Measurements from ENCODE around the gene ZNF579.

ZNF579 gene

GRCh38 chr19:55611983-55612645 lies 31.5 kb upstream of the ZNF579 start:
- peaks cover 10% of the 10 kb centered on the region; the same call in 1 of the 2 replicates for H3K36me3 ChIP-seq (ENCODE audit: insufficient read depth, low read length)
- H3K4me1 ChIP-seq (ENCODE audit: control insufficient read depth, insufficient read depth, low read length, unreplicated experiment): no peaks in the 10 kb centered on the region
- H2AFZ ChIP-seq (ENCODE audit: low read length, unreplicated experiment): no peak overlapping the region
- no peak overlapping the region for H3K4me3 ChIP-seq (ENCODE audit: low read depth, low read length)
- H3K79me2 ChIP-seq (ENCODE audit: control insufficient read depth, insufficient read depth, low read length, unreplicated experiment): peaks cover 20% of the 10 kb centered on the region
- no peaks in the 10 kb centered on the region for H3K27me3 ChIP-seq (ENCODE audit: insufficient read depth, low read length)
- H3K27ac ChIP-seq (ENCODE audit: low read depth, low read length): no peak overlapping the region

- H3K79me2 ChIP-seq (ENCODE audit: control insufficient read depth, insufficient read depth, low read length, unreplicated experiment): peaks cover 26% of the 10 kb centered on the region
- H3K27ac ChIP-seq (ENCODE audit: low read depth, low read length): no peak overlapping the region
- peaks cover 10% of the 10 kb centered on the region; the same call in 1 of the 2 replicates for H3K36me3 ChIP-seq (ENCODE audit: insufficient read depth, low read length)
- no peak overlapping the region for H2AFZ ChIP-seq (ENCODE audit: low read length, unreplicated experiment)
- H3K4me3 ChIP-seq (ENCODE audit: low read depth, low read length): no peak overlapping the region
- H3K27me3 ChIP-seq (ENCODE audit: insufficient read depth, low read length): no peaks in the 10 kb centered on the region
- peaks cover 6% of the 10 kb centered on the region for H3K4me1 ChIP-seq (ENCODE audit: control insufficient read depth, insufficient read depth, low read length, unreplicated experiment)
These were observed 30.8 kb upstream of the ZNF579 start for GRCh38 chr19:55611300-55611982.

GRCh38 chr19:55609326-55609725 lies 28.7 kb upstream of the ZNF579 start:
- Histone ChIP-seq H3K27me3 (ENCODE audit: insufficient read depth, low read length) (no peaks in the 10 kb centered on the region), H3K4me1 (ENCODE audit: control insufficient read depth, insufficient read depth, low read length, unreplicated experiment) (peaks cover 7% of the 10 kb centered on the region), H2AFZ (ENCODE audit: low read length, unreplicated experiment) (no peak overlapping the region), H3K27ac (ENCODE audit: low read depth, low read length) (no peak overlapping the region), H3K36me3 (ENCODE audit: insufficient read depth, low read length) (peaks cover 10% of the 10 kb centered on the region; the same call in 1 of the 2 replicates), H3K79me2 (ENCODE audit: control insufficient read depth, insufficient read depth, low read length, unreplicated experiment) (peaks cover 27% of the 10 kb centered on the region), H3K4me3 (ENCODE audit: low read depth, low read length) (no peak overlapping the region)

- Histone ChIP-seq H3K4me1 (ENCODE audit: control insufficient read depth, insufficient read depth, low read length, unreplicated experiment) (peaks cover 7% of the 10 kb centered on the region), H3K27ac (ENCODE audit: low read depth, low read length) (no peak overlapping the region), H3K27me3 (ENCODE audit: insufficient read depth, low read length) (no peaks in the 10 kb centered on the region), H3K36me3 (ENCODE audit: insufficient read depth, low read length) (peaks cover 10% of the 10 kb centered on the region; the same call in 1 of the 2 replicates), H2AFZ (ENCODE audit: low read length, unreplicated experiment) (no peak overlapping the region), H3K79me2 (ENCODE audit: control insufficient read depth, insufficient read depth, low read length, unreplicated experiment) (peaks cover 25% of the 10 kb centered on the region), H3K4me3 (ENCODE audit: low read depth, low read length) (peak overlapping the region; percentile 92)
These were observed 26.2 kb upstream of the ZNF579 start for GRCh38 chr19:55606817-55607216.

GRCh38 chr19:55606471-55606787 lies 25.8 kb upstream of the ZNF579 start:
- Histone ChIP-seq H3K27ac (ENCODE audit: low read depth, low read length) (no peak overlapping the region), H2AFZ (ENCODE audit: low read length, unreplicated experiment) (no peak overlapping the region), H3K27me3 (ENCODE audit: insufficient read depth, low read length) (no peaks in the 10 kb centered on the region), H3K4me1 (ENCODE audit: control insufficient read depth, insufficient read depth, low read length, unreplicated experiment) (peaks cover 7% of the 10 kb centered on the region), H3K79me2 (ENCODE audit: control insufficient read depth, insufficient read depth, low read length, unreplicated experiment) (peaks cover 25% of the 10 kb centered on the region), H3K4me3 (ENCODE audit: low read depth, low read length) (peak overlapping the region; percentile 92), H3K36me3 (ENCODE audit: insufficient read depth, low read length) (peaks cover 10% of the 10 kb centered on the region; the same call in 1 of the 2 replicates)

GRCh38 chr19:55605637-55606470 lies 25.2 kb upstream of the ZNF579 start, which contains the start of gene ZNF865:
TSS of gene ZNF865 (plus strand) at chr19:55605647. CDS start at chr19:55613619, 7,972 bp downstream.
- Histone ChIP-seq H2AFZ (ENCODE audit: low read length, unreplicated experiment) (no peak within 1 kb of the TSS), H3K27me3 (ENCODE audit: insufficient read depth, low read length) (no peaks in the 10 kb centered on the region), H3K79me2 (ENCODE audit: control insufficient read depth, insufficient read depth, low read length, unreplicated experiment) (peaks cover 22% of the 10 kb centered on the region), H3K4me3 (ENCODE audit: low read depth, low read length) (peak within 1 kb of the TSS; percentile 92), H3K36me3 (ENCODE audit: insufficient read depth, low read length) (peaks cover 10% of the 10 kb centered on the region; the same call in 1 of the 2 replicates), H3K27ac (ENCODE audit: low read depth, low read length) (peak within 1 kb of the TSS; percentile 78), H3K4me1 (ENCODE audit: control insufficient read depth, insufficient read depth, low read length, unreplicated experiment) (peaks cover 7% of the 10 kb centered on the region)

- peak overlapping the region; percentile 78 for H3K27ac ChIP-seq (ENCODE audit: low read depth, low read length)
These were observed 24.6 kb upstream of the ZNF579 start for GRCh38 chr19:55605207-55605636.

GRCh38 chr19:55603581-55604292 lies 23.1 kb upstream of the ZNF579 start:
- Histone ChIP-seq H3K36me3 (ENCODE audit: insufficient read depth, low read length) (no peaks in the 10 kb centered on the region), H3K4me3 (ENCODE audit: low read depth, low read length) (no peak overlapping the region), H3K27ac (ENCODE audit: low read depth, low read length) (no peak overlapping the region), H3K79me2 (ENCODE audit: control insufficient read depth, insufficient read depth, low read length, unreplicated experiment) (peaks cover 19% of the 10 kb centered on the region), H3K4me1 (ENCODE audit: control insufficient read depth, insufficient read depth, low read length, unreplicated experiment) (peaks cover 7% of the 10 kb centered on the region), H2AFZ (ENCODE audit: low read length, unreplicated experiment) (no peak overlapping the region), H3K27me3 (ENCODE audit: insufficient read depth, low read length) (no peaks in the 10 kb centered on the region)

More at GRCh38 chr19:55605207-55605636, 24.6 kb upstream of the ZNF579 start:
- peaks cover 7% of the 10 kb centered on the region for H3K4me1 ChIP-seq (ENCODE audit: control insufficient read depth, insufficient read depth, low read length, unreplicated experiment)
- peaks cover 10% of the 10 kb centered on the region; the same call in 1 of the 2 replicates for H3K36me3 ChIP-seq (ENCODE audit: insufficient read depth, low read length)
- H2AFZ ChIP-seq (ENCODE audit: low read length, unreplicated experiment): no peak overlapping the region
- no peaks in the 10 kb centered on the region for H3K27me3 ChIP-seq (ENCODE audit: insufficient read depth, low read length)
- H3K4me3 ChIP-seq (ENCODE audit: low read depth, low read length): peak overlapping the region; percentile 92
- peaks cover 22% of the 10 kb centered on the region for H3K79me2 ChIP-seq (ENCODE audit: control insufficient read depth, insufficient read depth, low read length, unreplicated experiment)

GRCh38 chr19:55603115-55603514 lies 22.5 kb upstream of the ZNF579 start:
- H3K4me1 ChIP-seq (ENCODE audit: control insufficient read depth, insufficient read depth, low read length, unreplicated experiment): peaks cover 7% of the 10 kb centered on the region
- H3K27ac ChIP-seq (ENCODE audit: low read depth, low read length): no peak overlapping the region

More at GRCh38 chr19:55603115-55603514, 22.5 kb upstream of the ZNF579 start:
- Histone ChIP-seq H3K79me2 (ENCODE audit: control insufficient read depth, insufficient read depth, low read length, unreplicated experiment) (peaks cover 19% of the 10 kb centered on the region), H2AFZ (ENCODE audit: low read length, unreplicated experiment) (no peak overlapping the region), H3K36me3 (ENCODE audit: insufficient read depth, low read length) (no peaks in the 10 kb centered on the region), H3K4me3 (ENCODE audit: low read depth, low read length) (no peak overlapping the region), H3K27me3 (ENCODE audit: insufficient read depth, low read length) (no peaks in the 10 kb centered on the region)

Measured in ACC112 (cell line).